ENCODE results near the gene RXFP4.
"Not testable (repeated sequence)": the region's sequence is repeated elsewhere in the genome, so short reads cannot be mapped to it uniquely, and the experiment has no call there.

RXFP4 gene

DNA sequence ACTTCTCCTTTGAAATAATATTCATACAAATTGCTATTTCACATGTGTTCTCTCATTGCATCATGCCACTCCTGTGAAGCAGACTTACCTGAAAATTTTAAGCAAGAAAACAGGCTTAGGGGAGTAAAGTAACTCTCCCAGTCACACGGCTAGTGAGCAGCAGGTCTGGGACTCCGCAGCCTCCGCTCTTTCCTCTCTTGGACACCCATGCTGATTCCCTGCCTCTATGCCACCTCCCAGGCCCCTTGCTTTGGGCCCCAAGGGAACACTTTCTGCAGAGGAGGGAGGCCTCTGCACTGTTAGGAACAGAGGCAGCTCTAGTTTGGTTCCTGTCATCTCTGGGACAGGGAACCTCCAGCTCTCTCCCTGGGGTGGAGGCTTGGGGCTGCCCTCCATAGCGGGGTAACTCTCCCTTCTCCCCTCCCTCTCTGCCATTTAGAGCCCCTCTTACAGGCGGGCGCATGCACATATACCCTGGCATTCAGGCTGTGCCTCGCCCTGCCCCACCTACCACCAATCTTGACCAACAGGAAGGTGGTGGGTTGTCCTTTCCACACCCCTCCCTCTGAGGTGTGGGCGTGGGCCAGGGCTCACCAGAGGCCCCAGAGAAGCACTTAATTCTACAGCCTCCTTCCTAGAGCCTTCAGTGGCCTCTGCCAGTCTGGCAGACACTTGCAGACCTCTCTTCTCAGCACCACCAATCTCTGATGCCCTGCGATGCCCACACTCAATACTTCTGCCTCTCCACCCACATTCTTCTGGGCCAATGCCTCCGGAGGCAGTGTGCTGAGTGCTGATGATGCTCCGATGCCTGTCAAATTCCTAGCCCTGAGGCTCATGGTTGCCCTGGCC, at the start of gene RXFP4:
Gene RXFP4, plus strand, starts transcription at position 646 of the 852 bp plus-strand sequence. Its CDS starts 72 bp downstream, at position 718.
- no peak for DNase-seq

GRCh38 chr1:155892796-155893195, 48.6 kb upstream of the RXFP4 start:
- no peak for DNase-seq

GRCh38 chr1:155893389-155894142, 47.9 kb upstream of the RXFP4 start:
- no peak for DNase-seq

- not testable (repeated sequence) for DNase-seq
These were observed 45.8 kb upstream of the RXFP4 start for GRCh38 chr1:155895617-155896016.

DNA sequence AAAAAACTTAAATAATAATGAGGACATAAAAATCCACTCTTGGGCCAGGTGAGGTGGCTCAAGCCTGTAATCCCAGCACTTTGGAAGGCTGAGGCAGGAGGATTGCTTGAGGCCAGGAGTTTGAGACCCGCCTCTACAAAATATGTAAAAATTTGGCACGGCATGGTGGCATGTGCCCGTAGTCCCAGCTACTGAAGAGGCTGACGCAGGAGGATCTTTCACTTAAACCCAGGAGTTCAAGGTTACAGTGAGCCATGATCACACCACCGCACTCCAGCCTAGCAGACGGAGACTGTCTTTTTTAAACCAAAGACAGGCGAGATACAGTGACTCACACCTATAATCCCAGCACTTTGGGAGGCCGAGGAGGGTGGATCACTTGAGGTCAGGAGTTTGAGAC, 45.0 kb upstream of the RXFP4 start:
- not testable (repeated sequence) for DNase-seq

DNA sequence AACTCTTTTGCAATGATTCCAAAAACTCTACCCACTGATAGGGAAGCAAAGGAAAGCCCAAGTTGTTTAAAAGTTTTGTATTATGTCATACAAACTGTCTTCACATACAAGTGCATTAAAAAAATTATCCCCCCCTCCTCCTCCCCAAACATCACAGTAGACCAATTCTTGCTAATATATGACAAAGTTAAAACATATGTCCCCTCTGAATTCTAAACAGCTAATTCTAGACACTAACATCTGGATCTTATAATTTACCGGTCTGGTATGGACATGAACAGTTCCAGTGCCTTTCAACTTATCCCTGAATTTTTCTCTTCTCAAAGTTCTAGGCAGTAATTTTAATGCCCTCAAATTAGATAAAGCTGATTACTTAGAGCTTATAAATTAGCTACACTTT, 43.7 kb upstream of the RXFP4 start:
- DNase-seq: no peak

DNA sequence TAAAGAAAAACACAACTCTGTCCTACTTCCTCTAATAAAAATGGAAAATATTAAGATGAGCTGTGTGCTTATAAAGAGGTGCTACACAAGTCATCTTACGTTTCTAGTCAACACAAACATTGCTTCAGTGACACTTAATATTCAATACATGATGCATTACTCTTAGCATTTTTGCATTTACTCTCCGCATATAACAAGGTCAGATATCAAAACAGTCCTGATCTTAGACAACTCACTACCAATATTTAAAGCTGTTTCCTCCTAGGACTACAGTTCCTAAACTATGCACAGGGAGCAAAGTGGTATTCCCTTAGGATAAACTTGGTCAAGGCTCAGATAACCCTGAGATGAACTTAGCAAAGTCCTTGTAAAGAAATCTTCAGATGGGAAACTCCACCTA, 42.5 kb upstream of the RXFP4 start:
- DNase-seq: no peak

- no peak for DNase-seq
These were observed 41.8 kb upstream of the RXFP4 start for GRCh38 chr1:155899683-155900082.

- no peak for DNase-seq
These were observed 41.3 kb upstream of the RXFP4 start for GRCh38 chr1:155900161-155900560.

- no peak for DNase-seq
These were observed 37.2 kb upstream of the RXFP4 start for GRCh38 chr1:155904261-155904660.

DNA sequence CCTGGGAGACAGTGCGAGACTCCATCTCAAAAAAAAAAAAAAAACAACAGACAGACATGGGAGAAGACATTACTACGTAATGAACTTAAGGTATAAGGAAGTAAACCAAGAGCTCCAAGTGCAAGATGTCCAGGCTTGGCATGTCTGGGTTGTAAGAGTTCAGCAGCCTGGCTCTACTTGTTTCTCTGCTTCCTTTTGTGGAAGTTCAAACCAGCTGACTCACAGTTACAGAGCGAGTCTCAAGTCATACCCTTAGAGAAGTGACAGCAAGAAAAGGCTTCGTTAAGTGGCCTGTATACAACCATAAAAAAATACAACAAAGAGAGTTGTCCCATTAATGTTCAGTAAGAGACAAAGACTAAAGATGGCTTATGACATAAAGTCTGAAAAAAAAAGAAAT, 31.5 kb upstream of the RXFP4 start:
- DNase-seq: no peak

GRCh38 chr1:155910621-155911121, 30.8 kb upstream of the RXFP4 start:
- peak; percentile 38 for DNase-seq

GRCh38 chr1:155911156-155912055, 30.0 kb upstream of the RXFP4 start, which contains the start of gene RIT1:
TSS of gene RIT1 (minus strand) at chr1:155911349. CDS start at chr1:155910761, 588 bp downstream.
- DNase-seq: peak; percentile 69

- DNase-seq: no peak
These were observed 29.3 kb upstream of the RXFP4 start for GRCh38 chr1:155912056-155912536.

- DNase-seq: no peak
These were observed 27.3 kb upstream of the RXFP4 start for GRCh38 chr1:155913969-155914757.

DNA sequence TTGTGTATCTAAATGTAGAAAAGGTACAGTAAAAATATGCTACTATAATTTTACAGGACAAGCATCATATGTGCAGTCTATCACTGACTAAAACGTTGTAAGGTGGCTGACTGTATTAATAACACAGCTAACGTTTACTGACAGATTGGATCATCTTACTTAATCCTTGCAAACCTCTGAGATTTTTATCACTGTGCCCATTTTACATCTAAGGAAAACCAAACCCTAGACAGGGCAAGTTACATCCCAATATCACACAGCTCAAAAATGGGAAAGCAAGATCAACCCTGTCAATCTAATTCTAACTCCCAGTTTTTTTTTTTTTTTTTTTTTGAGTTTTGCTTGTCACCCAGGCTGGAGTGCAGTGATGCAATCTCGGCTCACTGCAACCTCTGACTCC, 22.8 kb upstream of the RXFP4 start:
- no peak for DNase-seq

DNA sequence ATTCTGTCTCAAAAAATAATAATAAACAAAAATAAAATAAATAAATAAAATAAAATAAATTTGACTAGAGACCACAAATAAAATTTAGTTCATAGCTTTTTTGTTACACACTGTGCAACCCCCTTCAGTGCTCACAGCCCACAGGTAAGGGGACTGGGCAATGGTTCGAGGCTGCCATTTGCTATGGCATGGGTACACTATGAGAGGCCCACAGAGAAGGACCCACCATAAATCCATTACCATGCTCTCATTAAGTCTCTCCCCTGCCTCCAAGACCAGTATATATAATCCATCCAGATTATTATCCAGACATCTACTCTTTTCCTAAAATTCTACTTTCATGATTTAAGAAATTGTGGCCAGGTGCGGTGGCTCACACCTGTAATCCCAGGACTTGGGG, 21.6 kb upstream of the RXFP4 start:
- DNase-seq: no peak

- DNase-seq: no peak
These were observed 20.7 kb upstream of the RXFP4 start for GRCh38 chr1:155920717-155921116.

DNA sequence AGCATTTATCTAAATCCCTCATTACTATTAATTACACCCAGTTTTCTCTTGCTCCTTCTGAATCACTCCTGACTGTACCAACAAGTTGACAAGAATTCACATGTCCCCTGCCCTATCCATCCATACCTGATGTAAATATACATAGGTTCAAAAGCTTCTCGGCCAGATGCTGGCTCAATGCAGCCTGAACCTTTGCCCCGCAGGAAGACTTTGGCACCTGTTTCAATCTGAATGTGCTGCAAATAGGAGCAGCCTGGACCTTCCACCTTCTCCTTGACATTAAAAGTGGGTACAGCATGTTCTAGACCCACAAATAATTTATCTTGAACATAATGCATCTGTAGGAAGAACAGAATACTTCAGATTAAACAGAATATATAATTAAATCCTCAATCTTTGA, 15.9 kb upstream of the RXFP4 start:
- no peak for DNase-seq

- DNase-seq: no peak
These were observed 12.4 kb upstream of the RXFP4 start for GRCh38 chr1:155929057-155929456.

DNA sequence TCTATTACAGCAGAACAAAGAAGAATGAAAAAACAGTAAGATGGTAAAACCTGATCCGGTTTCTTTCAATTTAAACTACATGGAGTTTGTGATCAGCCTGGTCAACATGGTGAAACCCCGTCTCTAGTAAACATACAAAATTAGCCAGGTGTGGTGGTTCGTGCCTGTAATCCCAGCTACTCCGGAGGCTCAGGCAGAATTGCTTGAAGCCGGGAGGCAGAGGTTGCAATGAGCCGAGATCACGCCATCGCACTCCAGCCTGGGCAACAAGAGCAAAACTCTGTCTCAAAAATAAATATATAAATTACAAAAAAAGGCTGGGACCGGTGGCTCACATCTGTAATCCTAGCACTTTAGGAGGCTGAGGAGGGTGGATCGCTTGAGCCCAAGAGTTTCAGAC, 10.7 kb upstream of the RXFP4 start:
- DNase-seq: not testable (repeated sequence)
